GM12878 (cell line): Measurements from ENCODE around the gene PROSER3. TPM values are rescaled to one million over a fixed set of nuclear protein-coding genes. Genes with fewer than 3 reads are reported as not detected.

Source experiments
- ATAC-seq: fragments of 200-7000 bp; cut with Tn5 transposase; 3 replicates; pipeline ENCODE4 v1.9.1; 2020; ENCODE audit warnings: mild to moderate bottlenecking, moderate library complexity
- BruUV-seq: library from RNA; stranded (reverse); fragments of 400-500 nt; replicated peaks from 2 replicates; lab custom pipeline; 2021; lab: Mats Ljungman, UMichigan
- CTCF ChIA-PET: fragments of 300-600 bp; sonication (Branson Sonifier 250); formaldehyde crosslinking; extraction: SDS; loops from one replicate; lab custom pipeline; 2021; ENCODE audit warnings: inconsistent platforms; lab: Yijun Ruan, JAX
- POLR2A ChIA-PET: fragments of 350-600 bp; formaldehyde crosslinking; extraction: SDS; loops from one replicate; lab custom pipeline; 2021; ENCODE audit warnings: inconsistent platforms; lab: Charles Lee
- RAD21 ChIA-PET: fragments of 300-600 bp; sonication (Branson Sonifier 250); formaldehyde crosslinking; loops from one replicate; lab custom pipeline; 2023; ENCODE audit warnings: antibody characterized with exemption; ENCODE audit not compliant: unreplicated experiment; lab: Charles Lee
- SMC1A ChIA-PET: fragments of 300-600 bp; sonication (Branson Sonifier 250); formaldehyde crosslinking; loops from one replicate; lab custom pipeline; 2023; ENCODE audit not compliant: unreplicated experiment, uncharacterized antibody; lab: Charles Lee
- DNase-seq: peaks from one replicate; pipeline ENCODE4 v3.0.0-alpha.2; 2011; ENCODE audit warnings: low read depth, low spot score
- FAIRE-seq: peaks from 3 replicates; lab custom pipeline; 2011; peaks lifted over from hg19 to GRCh38; lab: Jason Lieb, UNC
- H2AFZ ChIP-seq: 2 replicates; pipeline ENCODE4 v1.6.0; 2011; ENCODE audit warnings: low read depth, low read length, control low read depth; ENCODE audit not compliant: control insufficient read depth
- H3K27ac ChIP-seq: 2 replicates; pipeline ENCODE4 v1.5.1; 2011; ENCODE audit warnings: control low read depth; ENCODE audit not compliant: control insufficient read depth, insufficient read depth
- H3K27me3 ChIP-seq, 2 experiments: replicated peaks in 1 of 2; 2 replicates each; pipeline versions ENCODE4 v1.6.0 to v1.6.1; 2011; ENCODE audit warnings: low read length in 1 of 2; ENCODE audit not compliant: control insufficient read depth in 2 of 2, insufficient read depth in 2 of 2
- H3K36me3 ChIP-seq, 2 experiments: 2 replicates each; pipeline ENCODE4 v1.5.1; 2011; ENCODE audit warnings: low read length in 1 of 2; ENCODE audit not compliant: control insufficient read depth in 2 of 2, insufficient read depth in 2 of 2
- H3K4me1 ChIP-seq: 2 replicates; pipeline ENCODE4 v1.6.1; 2011; ENCODE audit warnings: mild to moderate bottlenecking, low read length, moderate library complexity, mixed read lengths; ENCODE audit not compliant: control insufficient read depth, insufficient read depth
- H3K4me2 ChIP-seq: 2 replicates; pipeline ENCODE4 v1.6.0; 2011; ENCODE audit warnings: control low read depth; ENCODE audit not compliant: control insufficient read depth, insufficient read depth
- H3K4me3 ChIP-seq: fragments of 200-600 bp; sonication (generic); 2 replicates; pipeline ENCODE4 v1.5.1; 2016
- H3K79me2 ChIP-seq: 2 replicates; pipeline ENCODE4 v1.6.0; 2011; ENCODE audit warnings: low read length; ENCODE audit not compliant: control insufficient read depth, insufficient read depth
- H3K9ac ChIP-seq: 2 replicates; pipeline ENCODE4 v1.8.0; 2011; ENCODE audit warnings: low read length, control low read depth, mixed read lengths; ENCODE audit not compliant: control insufficient read depth, insufficient read depth
- H3K9me3 ChIP-seq: replicated peaks from 3 replicates; pipeline ENCODE4 v1.5.1; 2011; ENCODE audit warnings: mild to moderate bottlenecking, low read length; ENCODE audit not compliant: control insufficient read depth, insufficient read depth
- H4K20me1 ChIP-seq: 2 replicates; pipeline ENCODE4 v1.6.0; 2011; ENCODE audit not compliant: control insufficient read depth, insufficient read depth
- GATAD2B ChIP-seq: fragments of 450-650 bp; conservative IDR thresholded peaks from 2 replicates; pipeline ENCODE4 v1.6.1; 2017; ENCODE audit warnings: low read depth, mild to moderate bottlenecking, moderate library complexity
- MYB ChIP-seq: fragments of 150-350 bp; IDR thresholded peaks from 2 replicates; pipeline ENCODE4 v1.6.1; 2014; ENCODE audit warnings: mild to moderate bottlenecking, low read depth, low read length, borderline replicate concordance
- SMC3 ChIP-seq: IDR thresholded peaks from 2 replicates; pipeline ENCODE4 v1.6.1; 2011; ENCODE audit warnings: low read length, improper control_type of control experiment, borderline replicate concordance
- USF2 ChIP-seq: IDR thresholded peaks from 2 replicates; pipeline ENCODE4 v1.6.1; 2011; ENCODE audit warnings: low read depth, low read length, improper control_type of control experiment, borderline replicate concordance
- YBX1 ChIP-seq: fragments of 450-650 bp; IDR thresholded peaks from 2 replicates; pipeline ENCODE4 v1.6.1; 2016; ENCODE audit warnings: antibody characterized with exemption
- WGBS: methylation state at CpG from one replicate; pipeline ENCODE4 v1.1.6; 2016; ENCODE audit warnings: low lambda C conversion rate; ENCODE audit not compliant: insufficient replicate concordance, insufficient coverage; ENCODE audit errors: missing lambda C conversion rate; 5-methylcytosine and 5-hydroxymethylcytosine counted together
- in situ Hi-C: fragments of 300-500 bp; cut with MboI; formaldehyde crosslinking; loops from 9 replicates; pipeline ENCODE4 v1.14.3; 2018; ENCODE audit warnings: mixed read lengths
- intact Hi-C: fragments of 100-400 bp; cut with micrococcal nuclease; formaldehyde crosslinking; loops from one replicate; pipeline ENCODE4 v1.14.2; 2022; ENCODE audit not compliant: unreplicated experiment
- polyA plus RNA-seq, 11 experiments: library from polyadenylated mRNA; depleted of rRNA in 4 of 11; unstranded in 6 of 11; stranded (reverse) in 5 of 11; fragments of >200 nt; fragmentation: Nextera tagmentation in 4 of 11; fragmentation: Illumina TruSeq in 1 of 11; extraction: Ambion mirVana in 4 of 11; extraction: Trizol in 1 of 11; gene quantifications; 1 replicate in 1 of 11; 2 replicates in 10 of 11; pipeline versions ENCODE4 v1.2.1 to v1.2.3, GENCODE V29; 2011 to 2016; ENCODE audit warnings: inconsistent platforms in 2 of 11, missing spikeins in 2 of 11, low read depth in 1 of 11
- total RNA-seq, 4 experiments: library from RNA; depleted of rRNA in 3 of 4; stranded (reverse); fragments of >200 nt in 3 of 4; fragmentation: Illumina TruSeq in 1 of 4; extraction: Trizol in 1 of 4; gene quantifications; 2 replicates each; pipeline versions ENCODE4 v1.2.1 to v1.2.3, GENCODE V29; 2013 to 2021

PROSER3 gene
- total and polyA plus RNA-seq, 10 of the 15 experiments (the other 5 are each of a cell fraction or from before 2014, with no cell fraction given): 0.85 to 25.1 (median 9.6) TPM

- TF ChIP-seq USF2 (no peak), SMC3 (no peak), GATAD2B (0 out of 2 replicates have a peak, but pooled peaks have one; percentile 60)
- TF ChIP-seq, all 136 proteins: peak for 26
These were observed 17.5 kb downstream of the PROSER3 start, which contains the start of gene ARHGAP33 (continued) for GRCh38 chr19:35775298-35776101.

- FAIRE-seq (no peak), ATAC-seq (no peak), DNase-seq (no peak)
- in situ Hi-C loops: no loop called here
- Histone ChIP-seq H2AFZ (no peak overlapping the region), H3K4me3 (peak overlapping the region; percentile 77), H3K79me2 (no peaks in the 10 kb centered on the region), H3K27ac (no peak overlapping the region), H4K20me1 (no peaks in the 10 kb centered on the region), H3K4me1 (no peaks in the 10 kb centered on the region), H3K27me3 (no peaks in the 10 kb centered on the region), H3K4me2 (peak overlapping the region; percentile 45), H3K9ac (peak overlapping the region; percentile 7; the same call in 1 of the 2 replicates), H3K9me3 (no peaks in the 10 kb centered on the region), H3K36me3 (no peaks in the 10 kb centered on the region; a peak in 1 of 4 replicates)
- SMC1A ChIA-PET: interaction anchor here (0.7 kb wide), 1 partner anchor 36 kb away, joined by 3 read pairs; no protein-coding TSS in a partner anchor
- TF ChIP-seq MYB: no peak
- no peak for TF ChIP-seq YBX1
- POLR2A ChIA-PET: interaction anchor here (0.7 to 1.7 kb wide), 3 partner anchors 28 to 64 kb away, joined by 3 to 5 read pairs (median 4); partner anchors contain the start of gene LIN37
- CTCF ChIA-PET: interaction anchor here (0.6 to 1.3 kb wide), 3 partner anchors 58 to 278 kb away, joined by 3 read pairs; partner anchors contain the start of gene THAP8
- 72% methylated on average over 9 of the region's 13 CpGs for WGBS
- no TSS peak for BruUV-seq
- RAD21 ChIA-PET: interaction anchor here (1.1 kb wide), 1 partner anchor 36 kb away, joined by 4 read pairs; no protein-coding TSS in a partner anchor
- intact Hi-C loops: no loop called here
These were observed 18.3 kb downstream of the PROSER3 start for GRCh38 chr19:35776102-35776788.
